Lung (tissue), 12 donors: Measurements from ENCODE around the gene FBN3. TPM values are rescaled to one million over a fixed set of nuclear protein-coding genes. Genes with fewer than 3 reads are reported as not detected.

Experiments used
- ATAC-seq: fragments of 200-7000 bp; cut with Tn5 transposase; one replicate; pipeline ENCODE4 v1.9.1; 2020; ENCODE audit warnings: moderate number of reproducible peaks; ENCODE audit not compliant: insufficient read depth, low FRiP score
- DNase-seq, 3 donors: peaks; one replicate each; pipeline ENCODE4 v3.0.0-alpha.2; 2013 to 2017
- H3K27ac ChIP-seq, 2 donors: one replicate each; pipeline ENCODE4 v1.5.1; 2013; ENCODE audit warnings: mild to moderate bottlenecking in 2 of 2, moderate library complexity in 2 of 2, control low read depth in 1 of 2, inconsistent platforms in 1 of 2, low read depth in 1 of 2, low read length in 1 of 2
- H3K27me3 ChIP-seq, 3 donors: one replicate each; pipeline ENCODE4 v1.5.1; 2013; ENCODE audit warnings: low read length in 2 of 3; ENCODE audit not compliant: control insufficient read depth in 3 of 3, insufficient read depth in 3 of 3
- H3K36me3 ChIP-seq, 4 donors: one replicate each; pipeline ENCODE4 v1.5.1; 2013; ENCODE audit warnings: low read length in 4 of 4, mild to moderate bottlenecking in 1 of 4, moderate library complexity in 1 of 4; ENCODE audit not compliant: control insufficient read depth in 4 of 4, insufficient read depth in 4 of 4
- H3K4me1 ChIP-seq, 5 donors: one replicate each; pipeline ENCODE4 v1.5.1; 2013; ENCODE audit warnings: low read length in 5 of 5, mild to moderate bottlenecking in 2 of 5, moderate library complexity in 1 of 5; ENCODE audit not compliant: control insufficient read depth in 5 of 5, insufficient read depth in 5 of 5
- H3K4me3 ChIP-seq: one replicate; pipeline ENCODE4 v1.5.1; 2013; ENCODE audit warnings: mild to moderate bottlenecking, control low read depth, moderate library complexity
- H3K9ac ChIP-seq, 2 donors: one replicate each; pipeline ENCODE4 v1.5.1; 2013; ENCODE audit warnings: low read length in 2 of 2, control low read depth in 1 of 2; ENCODE audit not compliant: insufficient read depth in 1 of 2
- H3K9me3 ChIP-seq, 4 donors: one replicate each; pipeline ENCODE4 v1.5.1; 2013; ENCODE audit warnings: low read length in 3 of 4, mild to moderate bottlenecking in 1 of 4, moderate library complexity in 1 of 4; ENCODE audit not compliant: control insufficient read depth in 4 of 4, insufficient read depth in 3 of 4
- whole genome bisulfite sequencing, 2 donors: extraction: QIAGEN DNeasy Blood & Tissue Kit; methylation state at CpG; one replicate each; pipeline ENCODE4 v1.1.7; 2013; 5-methylcytosine and 5-hydroxymethylcytosine counted together
- polyA plus RNA-seq, 2 donors: library from polyadenylated mRNA; stranded (reverse); fragments of 200-250 nt; gene quantifications; one replicate each; pipeline ENCODE4 v1.2.1, GENCODE V29; 2013
- total RNA-seq, 2 donors: library from RNA; depleted of rRNA in 1 of 2; stranded (reverse); fragments of >200 nt in 1 of 2; gene quantifications; one replicate each; pipeline ENCODE4 v1.2.1, GENCODE V29; 2014 to 2021
- TF ChIP-seq, protein P1 (sequence below): IDR thresholded peaks from 2 replicates; pipeline ENCODE4 v1.5.1; 2012; ENCODE audit warnings: mild to moderate bottlenecking; ENCODE audit errors: control extremely low read depth, extremely low read depth
- donor health status: control.
- donor health status: control.
- donor health status: Bipolar disorder and iron deficiency.
- donor health status: healthy.
- donor health status: DM: yes; HTN: yes; CAD: no.

The FBN3 gene
- total and polyA plus RNA-seq, 4 donors = 0.32 to 26.4 (median 2.1) TPM

DNA sequence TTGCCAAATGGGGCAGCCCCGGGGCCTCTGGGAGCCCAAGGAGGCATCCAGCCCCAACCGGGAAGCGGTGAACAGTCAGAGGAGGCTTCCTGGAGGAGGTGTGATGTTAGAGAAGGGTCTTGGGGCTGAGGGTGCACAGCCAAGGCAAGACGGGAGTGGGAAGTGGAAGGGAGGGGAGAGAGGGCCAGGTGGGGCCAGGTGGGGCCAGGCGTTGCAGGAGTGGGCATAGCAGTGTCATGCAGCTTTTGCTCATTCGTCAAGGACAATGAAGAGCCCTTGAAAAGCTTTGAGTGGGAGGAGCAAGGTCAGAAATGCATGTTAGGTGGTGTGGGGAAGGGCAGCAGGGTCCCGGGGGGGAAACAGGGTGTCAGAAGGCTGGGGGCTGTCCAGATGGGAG is 1.8 kb downstream of the FBN3 start:
- H3K9ac ChIP-seq = no peak overlapping the region
- H3K27ac ChIP-seq = no peak overlapping the region
- no peaks in the 10 kb centered on the region for H3K36me3 ChIP-seq
- 39 to 54% methylated on average over 7 of the region's 7 CpGs for WGBS, 2 donors
- peaks cover 0 to 30% (median 0%) of the 10 kb centered on the region in 5 donors for H3K4me1 ChIP-seq
- peaks cover 0 to 6% (median 5%) of the 10 kb centered on the region in 3 donors for H3K27me3 ChIP-seq
- no peak overlapping the region for H3K4me3 ChIP-seq
- peak in 2 of 3 donors; percentile 46 to 49 for DNase-seq
- TF ChIP-seq, protein P1, sequence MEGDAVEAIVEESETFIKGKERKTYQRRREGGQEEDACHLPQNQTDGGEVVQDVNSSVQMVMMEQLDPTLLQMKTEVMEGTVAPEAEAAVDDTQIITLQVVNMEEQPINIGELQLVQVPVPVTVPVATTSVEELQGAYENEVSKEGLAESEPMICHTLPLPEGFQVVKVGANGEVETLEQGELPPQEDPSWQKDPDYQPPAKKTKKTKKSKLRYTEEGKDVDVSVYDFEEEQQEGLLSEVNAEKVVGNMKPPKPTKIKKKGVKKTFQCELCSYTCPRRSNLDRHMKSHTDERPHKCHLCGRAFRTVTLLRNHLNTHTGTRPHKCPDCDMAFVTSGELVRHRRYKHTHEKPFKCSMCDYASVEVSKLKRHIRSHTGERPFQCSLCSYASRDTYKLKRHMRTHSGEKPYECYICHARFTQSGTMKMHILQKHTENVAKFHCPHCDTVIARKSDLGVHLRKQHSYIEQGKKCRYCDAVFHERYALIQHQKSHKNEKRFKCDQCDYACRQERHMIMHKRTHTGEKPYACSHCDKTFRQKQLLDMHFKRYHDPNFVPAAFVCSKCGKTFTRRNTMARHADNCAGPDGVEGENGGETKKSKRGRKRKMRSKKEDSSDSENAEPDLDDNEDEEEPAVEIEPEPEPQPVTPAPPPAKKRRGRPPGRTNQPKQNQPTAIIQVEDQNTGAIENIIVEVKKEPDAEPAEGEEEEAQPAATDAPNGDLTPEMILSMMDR = no peak
- H3K9me3 ChIP-seq = peaks cover 0 to 2% (median 0%) of the 10 kb centered on the region in 4 donors
- ATAC-seq = no peak

DNA sequence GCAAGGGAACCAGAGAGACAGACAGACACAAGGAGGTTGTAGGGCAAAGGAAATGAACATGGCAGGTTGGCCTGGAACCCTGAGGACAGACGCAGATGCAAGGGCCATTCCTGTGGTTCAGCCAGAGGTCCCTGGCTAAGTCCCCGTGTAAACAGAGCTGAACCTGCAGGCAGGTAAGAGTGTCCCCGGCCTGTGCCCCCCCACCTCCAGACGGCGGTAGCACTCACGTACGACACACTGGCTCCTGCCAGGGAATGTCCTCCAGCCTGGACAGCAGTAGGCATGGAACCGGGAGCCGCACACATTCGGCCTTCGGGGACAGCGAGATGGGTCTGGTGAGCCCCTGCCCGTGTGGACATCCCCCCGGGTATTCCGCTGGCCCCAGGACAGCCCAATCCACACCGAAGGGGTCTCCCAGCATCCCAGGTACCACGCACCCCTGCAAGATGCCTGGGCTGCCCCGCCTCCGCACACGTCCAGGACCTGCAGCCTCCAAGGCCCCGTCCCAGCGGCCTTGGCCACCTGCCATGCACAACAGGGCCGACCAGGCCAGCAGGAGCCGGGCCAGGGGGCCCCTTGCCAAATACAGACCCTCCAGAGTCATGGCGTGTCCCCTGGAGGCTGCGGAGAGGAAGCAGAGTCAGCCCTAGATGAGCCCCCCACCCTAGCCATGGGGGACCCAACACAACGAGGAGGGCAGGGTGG is 2.4 kb downstream of the FBN3 start:
- WGBS, 2 donors = 53 to 75% methylated on average over 27 of the region's 27 CpGs
- H3K36me3 ChIP-seq = no peaks in the 10 kb centered on the region
- peaks cover 0 to 2% (median 0%) of the 10 kb centered on the region in 4 donors for H3K9me3 ChIP-seq
- no peak overlapping the region for H3K27ac ChIP-seq
- ATAC-seq (no peak), DNase-seq (peak; percentile 40 to 64 (median 64))
- no peak overlapping the region for H3K4me3 ChIP-seq
- TF ChIP-seq, protein P1 = no peak
- H3K27me3 ChIP-seq = peaks cover 0 to 6% (median 5%) of the 10 kb centered on the region in 3 donors
- H3K4me1 ChIP-seq = peaks cover 0 to 35% (median 0%) of the 10 kb centered on the region in 5 donors
- H3K9ac ChIP-seq = no peak overlapping the region

DNA sequence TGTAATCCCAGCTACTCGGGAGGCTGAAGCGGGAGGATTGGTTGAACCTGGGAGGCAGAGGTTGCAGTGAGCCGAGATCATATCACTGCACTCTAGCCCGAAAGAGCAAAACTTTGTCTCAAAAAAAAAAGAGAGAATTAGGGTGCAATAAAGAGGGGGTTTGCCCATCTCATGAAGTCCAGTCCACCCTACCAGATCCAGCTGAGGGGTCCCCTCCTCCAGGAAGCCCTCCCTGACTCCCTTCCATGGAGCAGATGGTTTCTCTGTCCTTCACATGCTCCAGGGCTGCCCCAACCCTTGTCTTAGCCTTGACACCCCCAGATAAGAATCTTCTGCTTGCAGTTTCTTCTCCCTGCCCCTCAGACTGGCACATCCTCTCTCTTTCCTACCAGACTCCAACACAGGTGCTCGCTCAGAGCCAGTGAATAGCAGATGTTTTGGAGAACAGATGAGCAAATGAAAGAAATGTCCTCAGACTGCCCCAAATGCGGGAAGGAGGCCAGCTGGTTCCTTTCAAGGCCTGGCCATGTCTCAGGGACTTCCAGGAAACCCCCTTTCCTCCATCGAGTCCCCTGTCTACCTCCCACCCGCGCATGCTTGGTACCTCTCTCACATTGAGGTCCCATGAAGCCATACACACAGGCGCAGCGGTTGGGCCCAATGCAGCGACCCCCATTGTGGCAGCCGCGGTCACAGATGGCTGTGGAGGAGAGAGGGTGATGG is 5.0 kb downstream of the FBN3 start:
- DNase-seq = no peak
- Histone ChIP-seq H3K9ac (no peak overlapping the region), H3K4me1 (peaks cover 0 to 41% (median 5%) of the 10 kb centered on the region in 5 donors), H3K36me3 (no peaks in the 10 kb centered on the region), H3K27me3 (peaks cover 0 to 5% (median 3%) of the 10 kb centered on the region in 3 donors), H3K27ac (no peak overlapping the region), H3K4me3 (no peak overlapping the region), H3K9me3 (peaks cover 0 to 2% (median 0%) of the 10 kb centered on the region in 4 donors)
- 88 to 89% methylated on average over 14 of the region's 14 CpGs for WGBS, 2 donors
- no peak for ATAC-seq
- TF ChIP-seq, protein P1 = no peak
